Lung (tissue), 12 donors: ENCODE measurements around the gene TFDP2. TPM values are rescaled to one million over a fixed set of nuclear protein-coding genes. Genes with fewer than 3 reads are reported as not detected.

ENCODE experiments used
- ATAC-seq: fragments of 200-7000 bp; cut with Tn5 transposase; one replicate; pipeline ENCODE4 v1.9.1; 2020; ENCODE audit warnings: moderate number of reproducible peaks; ENCODE audit not compliant: insufficient read depth, low FRiP score
- DNase-seq, 3 donors: peaks; one replicate each; pipeline ENCODE4 v3.0.0-alpha.2; 2013 to 2017
- H3K27ac ChIP-seq, 2 donors: one replicate each; pipeline ENCODE4 v1.5.1; 2013; ENCODE audit warnings: mild to moderate bottlenecking in 2 of 2, moderate library complexity in 2 of 2, control low read depth in 1 of 2, inconsistent platforms in 1 of 2, low read depth in 1 of 2, low read length in 1 of 2
- H3K27me3 ChIP-seq, 3 donors: one replicate each; pipeline ENCODE4 v1.5.1; 2013; ENCODE audit warnings: low read length in 2 of 3; ENCODE audit not compliant: control insufficient read depth in 3 of 3, insufficient read depth in 3 of 3
- H3K36me3 ChIP-seq, 4 donors: one replicate each; pipeline ENCODE4 v1.5.1; 2013; ENCODE audit warnings: low read length in 4 of 4, mild to moderate bottlenecking in 1 of 4, moderate library complexity in 1 of 4; ENCODE audit not compliant: control insufficient read depth in 4 of 4, insufficient read depth in 4 of 4
- H3K4me1 ChIP-seq, 5 donors: one replicate each; pipeline ENCODE4 v1.5.1; 2013; ENCODE audit warnings: low read length in 5 of 5, mild to moderate bottlenecking in 2 of 5, moderate library complexity in 1 of 5; ENCODE audit not compliant: control insufficient read depth in 5 of 5, insufficient read depth in 5 of 5
- H3K4me3 ChIP-seq: one replicate; pipeline ENCODE4 v1.5.1; 2013; ENCODE audit warnings: mild to moderate bottlenecking, control low read depth, moderate library complexity
- H3K9ac ChIP-seq, 2 donors: one replicate each; pipeline ENCODE4 v1.5.1; 2013; ENCODE audit warnings: low read length in 2 of 2, control low read depth in 1 of 2; ENCODE audit not compliant: insufficient read depth in 1 of 2
- H3K9me3 ChIP-seq, 4 donors: one replicate each; pipeline ENCODE4 v1.5.1; 2013; ENCODE audit warnings: low read length in 3 of 4, mild to moderate bottlenecking in 1 of 4, moderate library complexity in 1 of 4; ENCODE audit not compliant: control insufficient read depth in 4 of 4, insufficient read depth in 3 of 4
- CTCF ChIP-seq: IDR thresholded peaks from 2 replicates; pipeline ENCODE4 v1.5.1; 2012; ENCODE audit warnings: mild to moderate bottlenecking; ENCODE audit errors: control extremely low read depth, extremely low read depth
- WGBS, 2 donors: extraction: QIAGEN DNeasy Blood & Tissue Kit; methylation state at CpG; one replicate each; pipeline ENCODE4 v1.1.7; 2013; 5-methylcytosine and 5-hydroxymethylcytosine counted together
- polyA plus RNA-seq, 2 donors: library from polyadenylated mRNA; stranded (reverse); fragments of 200-250 nt; gene quantifications; one replicate each; pipeline ENCODE4 v1.2.1, GENCODE V29; 2013
- total RNA-seq, 2 donors: library from RNA; depleted of rRNA in 1 of 2; stranded (reverse); fragments of >200 nt in 1 of 2; gene quantifications; one replicate each; pipeline ENCODE4 v1.2.1, GENCODE V29; 2014 to 2021
- donor health status: control.
- donor health status: control.
- donor health status: Bipolar disorder and iron deficiency.
- donor health status: healthy.
- donor health status: DM: yes; HTN: yes; CAD: no.

Gene TFDP2
- total and polyA plus RNA-seq, 4 donors = 8.4 to 94.0 (median 17.0) TPM

GRCh38 chr3:142105991-142106390, 43.4 kb downstream of the TFDP2 start:
- no peaks in the 10 kb centered on the region for H3K27me3 ChIP-seq
- ATAC-seq = no peak
- TF ChIP-seq CTCF = no peak
- no peaks in the 10 kb centered on the region for H3K9me3 ChIP-seq
- no peaks in the 10 kb centered on the region for H3K4me1 ChIP-seq
- H3K4me3 ChIP-seq = no peak overlapping the region
- no peaks in the 10 kb centered on the region for H3K36me3 ChIP-seq
- H3K9ac ChIP-seq = no peak overlapping the region
- 83 to 84% methylated on average over 1 of the region's 1 CpG for WGBS, 2 donors
- H3K27ac ChIP-seq = no peak overlapping the region
- no peak for DNase-seq

GRCh38 chr3:142104763-142105162, 44.6 kb downstream of the TFDP2 start:
- Histone ChIP-seq H3K4me3 (no peak overlapping the region), H3K36me3 (no peaks in the 10 kb centered on the region), H3K9me3 (no peaks in the 10 kb centered on the region), H3K27ac (no peak overlapping the region), H3K9ac (no peak overlapping the region), H3K4me1 (no peaks in the 10 kb centered on the region), H3K27me3 (no peaks in the 10 kb centered on the region)
- no peak for TF ChIP-seq CTCF
- ATAC-seq (no peak), DNase-seq (no peak)
- 93 to 97% methylated on average over 3 of the region's 3 CpGs for WGBS, 2 donors

GRCh38 chr3:142098964-142099363, 50.4 kb downstream of the TFDP2 start:
- TF ChIP-seq CTCF = no peak
- no peak for DNase-seq
- H3K9me3 ChIP-seq = no peaks in the 10 kb centered on the region
- H3K27ac ChIP-seq = no peak overlapping the region
- H3K27me3 ChIP-seq = no peaks in the 10 kb centered on the region
- no peak for ATAC-seq
- no peak overlapping the region for H3K9ac ChIP-seq
- no peaks in the 10 kb centered on the region for H3K36me3 ChIP-seq
- no peaks in the 10 kb centered on the region for H3K4me1 ChIP-seq
- H3K4me3 ChIP-seq = no peak overlapping the region

GRCh38 chr3:142097099-142097843, 52.1 kb downstream of the TFDP2 start:
- Histone ChIP-seq H3K36me3 (no peaks in the 10 kb centered on the region), H3K9me3 (no peaks in the 10 kb centered on the region), H3K4me3 (no peak overlapping the region), H3K4me1 (no peaks in the 10 kb centered on the region), H3K27me3 (no peaks in the 10 kb centered on the region), H3K27ac (no peak overlapping the region), H3K9ac (no peak overlapping the region)
- 94 to 95% methylated on average over 4 of the region's 4 CpGs for WGBS, 2 donors
- DNase-seq = no peak
- no peak for ATAC-seq
- no peak for TF ChIP-seq CTCF
